ENCODE data around the gene RNF17. TPM values are rescaled to one million over a fixed set of nuclear protein-coding genes. Genes with fewer than 3 reads are reported as not detected.

The RNF17 gene
- total RNA-seq, 2 donors from 2014 or later = not detected

DNA sequence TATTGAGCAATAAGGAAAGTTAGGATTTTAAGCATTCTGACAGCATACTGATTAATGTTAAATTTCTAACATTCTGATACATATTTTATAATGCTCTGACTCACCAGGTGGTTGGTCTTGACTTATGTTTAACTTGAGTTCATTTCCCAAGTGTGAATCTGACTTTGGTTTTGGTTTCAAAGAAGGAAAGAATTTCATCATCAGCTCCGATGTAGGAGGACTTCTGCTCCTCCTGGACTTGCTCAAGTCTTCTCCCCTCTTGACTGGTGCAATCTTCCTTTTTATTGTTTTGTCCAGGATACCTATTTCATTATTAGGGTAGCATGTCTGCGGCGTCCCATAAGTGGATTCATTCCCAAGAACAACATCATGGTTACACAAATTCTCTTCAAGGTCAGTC is 141.3 kb downstream of the RNF17 start:
- H3K36me3 Mint-ChIP-seq = peaks cover 14% of the 10 kb centered on the region
- DNase-seq (ENCODE audit: low spot score) = no peak
- no peak overlapping the region for H3K27ac Mint-ChIP-seq
- no peaks in the 10 kb centered on the region for H3K9me3 Mint-ChIP-seq
- no peak for ATAC-seq
- H3K27me3 Mint-ChIP-seq = no peaks in the 10 kb centered on the region
- H3K4me1 Mint-ChIP-seq (ENCODE audit: low read depth in 2 of 2) = peaks cover 0 to 8% of the 10 kb centered on the region in 2 donors
- no peak overlapping the region for H3K4me3 Mint-ChIP-seq

DNA sequence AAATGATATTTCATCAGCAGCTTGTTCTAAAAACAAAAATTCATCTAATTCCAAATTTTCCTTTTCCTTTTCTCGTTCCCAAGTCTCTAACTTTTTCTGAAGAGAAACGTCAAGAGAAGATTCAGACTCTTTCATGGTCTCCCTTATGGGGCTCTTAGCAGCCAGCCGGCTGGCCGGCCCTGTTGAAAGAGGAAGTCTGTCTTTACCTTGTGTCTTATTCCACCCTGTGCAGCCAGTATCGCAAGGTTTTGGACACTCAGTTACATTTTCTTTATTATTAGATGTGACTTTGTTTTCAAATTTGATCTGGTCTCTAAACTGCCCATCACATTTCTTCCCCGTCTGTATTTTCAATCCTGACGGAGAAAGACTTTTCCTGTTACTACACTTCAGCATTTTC is 142.3 kb downstream of the RNF17 start:
- no peaks in the 10 kb centered on the region for H3K27me3 Mint-ChIP-seq
- no peak for DNase-seq (ENCODE audit: low spot score)
- peaks cover 14% of the 10 kb centered on the region for H3K36me3 Mint-ChIP-seq
- H3K9me3 Mint-ChIP-seq = no peaks in the 10 kb centered on the region
- no peak overlapping the region for H3K4me3 Mint-ChIP-seq
- no peak overlapping the region for H3K27ac Mint-ChIP-seq
- H3K4me1 Mint-ChIP-seq (ENCODE audit: low read depth in 2 of 2) = peaks cover 0 to 8% of the 10 kb centered on the region in 2 donors
- ATAC-seq = no peak

DNA sequence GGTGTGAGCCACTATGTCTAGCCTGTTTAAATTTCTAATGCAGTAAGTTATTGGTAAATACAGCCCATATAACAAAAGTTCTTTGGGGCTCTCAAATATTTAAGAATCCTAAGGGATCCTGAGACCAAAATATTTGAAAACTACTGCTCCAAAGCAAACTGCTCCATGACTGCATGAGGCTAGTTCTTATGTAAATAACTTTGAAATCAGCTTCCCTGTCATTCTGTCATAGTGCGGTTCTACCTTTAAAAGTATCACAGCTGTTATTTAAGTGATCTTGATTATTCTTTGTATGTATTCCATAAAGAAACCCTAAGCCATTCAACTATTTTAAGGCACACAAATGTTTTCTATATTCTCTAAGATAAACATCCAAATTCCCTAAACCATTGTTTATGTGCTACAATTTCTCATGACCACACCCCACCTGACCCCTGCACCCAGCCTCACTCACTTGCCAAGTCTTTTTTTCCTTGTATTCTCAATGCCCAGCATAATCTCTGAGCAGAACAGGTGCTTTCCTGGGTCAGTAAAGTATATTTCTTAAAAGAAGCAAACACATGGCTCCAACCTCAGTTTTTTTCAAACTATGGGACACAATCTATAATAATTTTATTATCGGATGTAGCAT is 146.6 kb downstream of the RNF17 start:
- no peak for DNase-seq (ENCODE audit: low spot score)
- H3K27me3 Mint-ChIP-seq = no peaks in the 10 kb centered on the region
- peaks cover 4% of the 10 kb centered on the region for H3K36me3 Mint-ChIP-seq
- peak overlapping the region in 1 of 2 donors; percentile 23 for H3K27ac Mint-ChIP-seq
- H3K4me3 Mint-ChIP-seq = no peak overlapping the region
- no peak for ATAC-seq
- H3K4me1 Mint-ChIP-seq (ENCODE audit: low read depth in 2 of 2) = peaks cover 3 to 17% of the 10 kb centered on the region in 2 donors
- H3K9me3 Mint-ChIP-seq = no peaks in the 10 kb centered on the region

DNA sequence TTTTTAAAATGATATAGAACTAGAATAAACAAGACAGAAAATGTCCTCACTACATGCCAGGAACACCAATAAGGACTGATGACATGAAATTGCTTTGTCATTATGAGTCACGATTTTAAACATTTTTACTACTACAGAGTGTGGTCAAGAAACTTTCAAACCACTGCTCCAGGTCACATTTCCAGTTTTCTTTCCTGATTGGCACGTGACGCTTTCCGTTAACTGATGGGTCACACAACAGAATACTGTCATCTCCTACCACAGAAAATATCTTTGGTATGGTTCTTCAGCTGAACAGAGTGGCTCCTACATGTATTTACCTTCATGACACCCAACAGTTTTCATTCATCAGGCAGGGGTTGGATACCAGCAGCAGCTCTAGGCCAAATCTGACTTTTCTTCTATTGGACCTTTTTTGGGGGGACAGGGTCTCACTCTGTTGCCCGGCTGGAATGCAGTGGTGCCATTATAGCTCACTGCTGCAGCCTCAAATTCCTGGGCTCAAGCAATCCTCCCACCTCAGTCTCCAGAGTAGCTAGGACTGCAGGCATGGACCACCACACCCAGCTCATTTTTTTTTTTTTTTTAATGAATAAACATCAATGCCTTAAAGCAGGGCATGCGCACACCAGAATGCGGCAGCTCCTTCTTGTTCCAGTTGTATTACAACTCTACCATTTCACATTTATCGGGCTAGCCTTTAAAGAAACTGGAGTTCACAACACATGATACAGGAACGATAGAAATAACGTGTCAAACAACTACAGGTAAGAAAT is 147.4 kb downstream of the RNF17 start:
- Mint-ChIP-seq H3K27me3 (no peaks in the 10 kb centered on the region), H3K4me1 (ENCODE audit: low read depth in 2 of 2) (peaks cover 3 to 19% of the 10 kb centered on the region in 2 donors), H3K4me3 (no peak overlapping the region), H3K27ac (peak overlapping the region in 1 of 2 donors; percentile 23), H3K9me3 (no peaks in the 10 kb centered on the region), H3K36me3 (no peaks in the 10 kb centered on the region)
- peak in 1 of 2 donors; percentile 43 for ATAC-seq
- DNase-seq (ENCODE audit: low spot score) = no peak

DNA sequence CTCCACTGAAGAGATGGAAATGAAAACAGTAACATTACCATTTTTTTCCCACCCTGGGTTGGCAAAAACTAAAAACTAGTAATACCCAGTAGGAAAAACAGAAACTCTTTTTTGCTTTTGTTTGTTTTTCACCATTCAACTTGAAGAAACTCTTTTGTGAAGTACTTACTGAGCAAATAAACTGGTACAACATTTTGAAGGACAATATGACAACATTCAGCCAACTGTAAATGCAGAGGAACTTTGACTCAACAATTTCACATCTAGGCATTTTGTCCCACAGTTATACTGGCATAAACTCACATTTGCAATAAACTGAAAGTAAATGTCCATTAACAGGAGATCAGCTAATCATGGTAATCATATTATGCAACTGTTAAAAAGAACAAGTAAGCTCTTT is 152.5 kb downstream of the RNF17 start:
- no peak for DNase-seq (ENCODE audit: low spot score)
- Mint-ChIP-seq H3K27me3 (no peaks in the 10 kb centered on the region), H3K4me1 (ENCODE audit: low read depth in 2 of 2) (peaks cover 3 to 20% of the 10 kb centered on the region in 2 donors), H3K36me3 (no peaks in the 10 kb centered on the region), H3K4me3 (no peak overlapping the region), H3K9me3 (no peaks in the 10 kb centered on the region), H3K27ac (no peak overlapping the region)
- no peak for ATAC-seq

DNA sequence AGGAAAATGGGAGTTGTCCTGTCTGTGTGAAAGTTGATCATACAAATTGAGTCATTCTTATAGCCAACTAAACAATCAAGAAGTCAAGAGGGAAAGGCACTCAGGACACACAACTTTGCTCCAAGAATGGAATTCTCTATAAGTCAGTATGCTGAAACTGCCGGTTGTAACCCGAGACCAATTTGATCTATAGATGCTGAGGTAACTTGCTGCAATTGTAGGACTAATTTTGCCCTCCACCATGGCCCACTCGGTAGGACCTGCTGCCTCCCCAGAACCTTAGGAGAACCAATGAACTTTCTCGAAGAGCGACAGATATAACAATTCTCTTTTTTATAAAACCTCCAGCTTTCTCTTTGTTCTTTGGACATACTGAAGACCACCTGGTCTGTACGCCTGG is 157.0 kb downstream of the RNF17 start:
- no peaks in the 10 kb centered on the region for H3K36me3 Mint-ChIP-seq
- no peaks in the 10 kb centered on the region for H3K27me3 Mint-ChIP-seq
- peak overlapping the region; percentile 88 for H3K4me3 Mint-ChIP-seq
- DNase-seq (ENCODE audit: low spot score) (no peak), ATAC-seq (no peak)
- H3K4me1 Mint-ChIP-seq (ENCODE audit: low read depth in 2 of 2) = peaks cover 10 to 16% of the 10 kb centered on the region in 2 donors
- no peak overlapping the region for H3K27ac Mint-ChIP-seq
- H3K9me3 Mint-ChIP-seq = no peaks in the 10 kb centered on the region

DNA sequence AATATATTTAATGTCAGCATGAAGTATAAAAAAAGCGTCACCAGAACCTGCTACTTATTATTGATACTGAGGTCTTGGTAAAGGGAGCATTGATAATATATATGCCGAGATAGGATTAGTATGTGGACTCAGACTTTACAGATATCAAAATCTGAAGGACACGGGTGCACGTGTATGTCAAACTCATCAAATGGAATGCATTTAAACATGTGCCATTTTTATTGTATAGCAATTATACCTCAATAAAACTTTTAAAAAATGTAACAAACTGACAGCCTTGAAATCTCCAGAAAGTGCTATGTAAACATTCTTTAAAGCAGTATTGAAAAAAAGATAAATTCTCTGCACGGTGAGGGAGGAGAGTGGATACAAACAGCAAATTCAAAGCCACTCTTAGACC is 157.9 kb downstream of the RNF17 start:
- DNase-seq (ENCODE audit: low spot score) = no peak
- no peak for ATAC-seq
- Mint-ChIP-seq H3K36me3 (no peaks in the 10 kb centered on the region), H3K4me3 (peak overlapping the region; percentile 88), H3K27ac (peak overlapping the region; percentile 91 to 95), H3K27me3 (no peaks in the 10 kb centered on the region), H3K4me1 (ENCODE audit: low read depth in 2 of 2) (peaks cover 10 to 15% of the 10 kb centered on the region in 2 donors), H3K9me3 (no peaks in the 10 kb centered on the region)

DNA sequence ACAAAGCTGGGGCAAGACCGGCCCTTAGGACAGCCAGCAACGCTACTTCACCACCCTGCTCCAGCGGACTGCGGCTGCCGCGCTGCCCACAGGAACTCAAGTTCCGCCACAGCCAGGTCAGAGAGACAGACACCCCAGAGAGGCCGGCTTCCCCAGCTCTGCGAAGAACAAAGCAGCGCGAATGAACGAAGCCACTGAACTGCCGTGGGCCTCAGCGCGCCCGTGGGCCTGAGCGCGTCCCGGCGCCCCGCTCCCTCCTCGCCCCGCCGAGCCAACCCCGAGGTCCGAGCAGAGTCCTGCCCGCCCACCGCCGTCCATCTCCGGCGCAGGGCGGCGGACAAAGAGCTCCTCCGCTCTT is 158.4 kb downstream of the RNF17 start:
- ATAC-seq = peak in 1 of 2 donors; percentile 56
- Mint-ChIP-seq H3K36me3 (no peaks in the 10 kb centered on the region), H3K27me3 (no peaks in the 10 kb centered on the region), H3K9me3 (no peaks in the 10 kb centered on the region), H3K27ac (peak overlapping the region; percentile 91 to 95), H3K4me3 (peak overlapping the region; percentile 88), H3K4me1 (ENCODE audit: low read depth in 2 of 2) (peaks cover 10 to 15% of the 10 kb centered on the region in 2 donors)
- peak; percentile 76 for DNase-seq (ENCODE audit: low spot score)

DNA sequence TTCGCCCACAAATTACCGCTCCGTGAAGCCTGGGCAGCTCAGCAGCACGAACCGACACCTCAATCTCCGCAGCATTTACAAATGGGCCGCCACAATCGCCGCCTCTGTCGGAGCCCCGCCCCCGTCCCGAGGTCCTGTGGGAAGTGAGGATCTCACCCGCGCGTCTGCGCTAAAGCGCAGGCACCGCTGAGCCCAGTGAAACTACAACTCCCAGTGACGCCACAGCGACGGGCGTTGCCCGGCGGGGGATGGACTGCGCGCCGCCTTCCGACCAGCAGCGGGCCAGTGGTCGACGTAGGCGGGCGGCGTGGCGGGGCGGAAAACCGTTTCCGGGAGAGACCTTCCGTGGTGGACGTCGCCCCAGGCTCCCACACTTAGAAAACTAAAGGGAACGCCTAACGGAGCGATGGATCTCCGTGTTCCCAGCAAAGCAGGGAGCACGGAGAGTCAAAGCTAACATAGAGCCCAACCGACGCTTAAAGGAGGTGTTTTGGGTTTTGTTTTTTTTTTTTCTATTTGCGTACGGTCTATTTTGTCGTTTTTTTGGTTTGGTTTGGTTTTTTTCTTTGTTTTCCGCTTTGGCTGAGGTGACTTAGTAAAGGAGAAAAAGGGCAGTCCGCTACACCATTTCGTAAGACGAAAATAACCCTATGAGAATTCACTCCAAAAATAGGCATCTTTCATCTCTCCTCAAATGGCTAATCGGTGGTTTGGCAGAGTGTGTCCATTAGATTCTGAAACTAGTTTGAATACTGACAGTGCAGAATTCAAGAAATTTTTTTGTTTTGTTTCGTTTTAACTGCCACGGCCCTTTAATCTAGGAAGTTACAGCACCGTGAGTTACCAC is 159.0 kb downstream of the RNF17 start:
- H3K27ac Mint-ChIP-seq = peak overlapping the region; percentile 91 to 95
- ATAC-seq (peak; percentile 99), DNase-seq (ENCODE audit: low spot score) (peak; percentile 99)
- no peaks in the 10 kb centered on the region for H3K9me3 Mint-ChIP-seq
- H3K4me3 Mint-ChIP-seq = peak overlapping the region; percentile 88
- no peaks in the 10 kb centered on the region for H3K36me3 Mint-ChIP-seq
- H3K27me3 Mint-ChIP-seq = no peaks in the 10 kb centered on the region
- H3K4me1 Mint-ChIP-seq (ENCODE audit: low read depth in 2 of 2) = peaks cover 10 to 15% of the 10 kb centered on the region in 2 donors

DNA sequence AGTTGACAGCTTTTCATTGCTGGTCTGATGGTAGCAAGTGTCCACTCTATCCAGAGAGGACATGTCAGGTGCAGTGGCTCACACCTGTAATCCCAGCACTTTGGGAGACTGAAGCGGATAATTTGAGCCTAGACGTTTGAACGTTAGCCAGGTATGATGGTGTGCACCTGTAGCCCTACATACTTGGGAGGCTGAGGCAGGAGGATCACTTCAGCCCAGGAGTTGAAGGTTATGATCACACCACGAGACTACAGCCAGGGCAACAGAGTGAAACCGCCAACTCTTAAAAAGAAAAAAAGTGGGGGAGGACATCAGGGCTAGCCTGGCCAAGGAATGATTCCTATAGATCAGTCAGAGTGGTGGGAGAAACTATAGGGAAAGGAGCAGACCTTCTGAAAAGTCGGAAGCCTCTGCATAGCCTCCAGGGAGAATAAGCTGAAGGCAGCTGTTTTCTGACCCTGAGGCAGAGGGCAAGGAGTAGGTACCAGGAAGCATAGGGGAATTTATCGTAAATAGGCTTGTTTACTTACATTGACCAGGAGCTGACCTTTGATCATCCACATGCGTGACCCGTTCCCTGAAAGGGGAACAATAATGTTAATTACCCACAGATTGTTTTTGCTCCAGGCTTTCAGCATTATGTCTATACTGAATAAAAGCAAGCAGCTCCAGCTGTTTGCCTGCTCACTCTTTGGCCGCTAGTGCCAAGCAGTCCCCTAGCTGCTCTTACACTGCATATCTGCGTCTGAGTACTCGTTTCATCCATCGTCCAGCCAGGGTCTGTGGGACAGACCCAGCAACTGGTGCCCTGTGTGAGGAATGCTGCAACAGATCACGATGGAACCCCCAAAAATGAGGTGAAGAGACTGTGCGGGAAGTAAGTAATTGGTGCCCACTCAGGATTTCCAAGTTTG is 161.6 kb downstream of the RNF17 start:
- Mint-ChIP-seq H3K9me3 (no peaks in the 10 kb centered on the region), H3K4me1 (ENCODE audit: low read depth in 2 of 2) (peaks cover 10 to 15% of the 10 kb centered on the region in 2 donors), H3K27me3 (peaks cover 3 to 7% of the 10 kb centered on the region in 2 donors), H3K36me3 (no peaks in the 10 kb centered on the region), H3K4me3 (no peak overlapping the region), H3K27ac (no peak overlapping the region)
- DNase-seq (ENCODE audit: low spot score) (no peak), ATAC-seq (no peak)

DNA sequence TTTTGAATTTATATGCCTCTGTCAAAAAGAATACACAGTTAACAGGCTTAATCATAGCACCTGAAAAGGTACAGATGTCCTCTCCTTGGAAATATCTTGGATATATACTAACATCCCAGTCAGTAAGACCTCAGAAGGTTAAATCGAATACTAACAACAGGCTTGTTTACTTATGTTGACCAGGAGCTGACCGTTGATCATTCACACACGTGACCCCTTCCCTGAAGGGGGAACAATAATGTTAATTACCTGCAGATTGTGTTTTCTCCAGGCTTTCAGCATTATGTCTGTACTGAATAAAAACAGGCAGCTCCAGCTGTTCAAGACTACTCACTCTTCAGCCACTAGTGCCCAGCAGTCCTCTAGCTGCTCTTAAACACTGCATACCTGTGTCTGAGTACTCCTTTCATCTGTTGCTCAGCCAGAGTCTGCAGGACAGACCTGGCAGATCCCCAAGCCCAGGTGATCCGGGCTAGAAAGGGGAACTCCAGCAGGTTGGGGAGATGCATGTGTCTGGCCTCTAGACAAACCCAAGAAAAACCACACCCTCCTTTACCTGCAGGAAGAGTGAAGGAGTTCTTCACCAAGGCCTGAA is 163.9 kb downstream of the RNF17 start:
- H3K4me3 Mint-ChIP-seq = no peak overlapping the region
- no peaks in the 10 kb centered on the region for H3K9me3 Mint-ChIP-seq
- no peak for ATAC-seq
- peaks cover 22 to 23% of the 10 kb centered on the region in 2 donors for H3K27me3 Mint-ChIP-seq
- no peak overlapping the region for H3K27ac Mint-ChIP-seq
- no peaks in the 10 kb centered on the region for H3K36me3 Mint-ChIP-seq
- DNase-seq (ENCODE audit: low spot score) = no peak
- peaks cover 5 to 6% of the 10 kb centered on the region in 2 donors for H3K4me1 Mint-ChIP-seq (ENCODE audit: low read depth in 2 of 2)

DNA sequence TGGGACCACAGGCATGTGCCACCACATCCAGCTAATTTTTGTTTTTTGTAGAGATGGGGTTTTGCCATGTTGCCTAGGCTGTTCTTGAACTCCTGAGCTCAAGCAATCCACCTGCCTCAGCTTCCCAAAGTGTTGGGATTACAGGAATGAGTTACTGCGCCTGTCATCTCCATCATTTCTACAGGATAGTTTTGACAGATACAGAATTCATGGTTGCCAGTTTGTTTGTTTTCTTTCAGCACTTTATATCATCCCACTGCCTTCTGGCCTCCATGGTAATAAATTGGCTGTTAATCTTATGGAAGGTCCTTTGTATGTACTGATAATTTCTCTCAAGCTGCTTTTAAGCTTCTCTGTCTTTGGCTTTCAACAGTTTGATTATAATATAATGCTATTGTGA is 165.2 kb downstream of the RNF17 start:
- Mint-ChIP-seq H3K27me3 (peaks cover 29 to 31% of the 10 kb centered on the region in 2 donors), H3K4me3 (no peak overlapping the region), H3K36me3 (no peaks in the 10 kb centered on the region), H3K4me1 (ENCODE audit: low read depth in 2 of 2) (peaks cover 0 to 3% of the 10 kb centered on the region in 2 donors), H3K9me3 (no peaks in the 10 kb centered on the region), H3K27ac (no peak overlapping the region)
- ATAC-seq (no peak), DNase-seq (ENCODE audit: low spot score) (no peak)

Data from natural killer cell treated with Interleukin-12 subunit alpha and Interleukin-12 subunit beta and Interleukin-15 and Interleukin-18, amount 100 ng/mL, for 72 hours (primary cell).